ENCODE results near the gene FMNL3. TPM values are rescaled to one million over a fixed set of nuclear protein-coding genes. Genes with fewer than 3 reads are reported as not detected.
A peak's percentile ranks its signal among the peaks of the same experiment; 100 is the strongest.

Gene FMNL3
- total and polyA plus RNA-seq, 2 of the 13 experiments (the other 11 are each of a cell fraction or from before 2014, with no cell fraction given) = 0.44 to 1.1 TPM

DNA sequence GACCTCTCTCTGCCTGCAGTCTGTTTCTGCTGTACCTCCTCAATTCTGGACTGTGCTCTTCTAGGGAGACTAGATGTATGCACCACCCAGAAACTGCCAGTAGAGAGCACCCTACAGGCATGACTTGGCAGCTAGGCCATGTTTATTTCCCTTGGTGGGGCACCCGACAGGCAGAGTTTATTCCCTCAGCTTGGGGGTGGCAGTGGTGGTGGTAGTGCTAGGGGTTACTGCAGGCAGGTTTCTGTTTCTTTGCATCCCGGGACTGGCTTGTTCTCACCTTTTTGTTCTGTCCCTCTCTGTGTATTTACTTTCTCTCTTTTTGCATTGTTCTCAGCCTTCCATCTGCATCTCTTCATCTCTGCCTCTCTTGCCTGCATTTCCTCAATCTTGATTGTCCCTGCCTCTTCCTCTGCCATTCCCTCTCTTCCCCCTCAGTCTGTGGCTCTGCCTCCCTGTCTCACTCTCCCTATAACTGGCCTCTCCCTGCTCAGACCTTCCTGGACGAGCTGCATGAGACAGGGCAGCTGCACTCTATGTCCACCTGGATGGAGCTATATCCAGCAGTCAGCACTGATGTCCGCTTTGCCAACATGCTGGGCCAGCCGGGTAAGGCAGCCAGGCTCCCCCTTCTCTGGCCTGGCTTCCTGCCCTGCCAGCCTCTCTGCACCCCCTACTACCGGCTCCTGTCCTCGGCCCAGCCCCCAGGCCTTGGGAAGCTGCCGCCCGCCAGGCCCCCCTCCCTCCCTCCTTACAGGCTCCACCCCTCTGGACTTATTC is 70.0 kb downstream of the FMNL3 start (continued):
- TF ChIP-seq, protein P1, sequence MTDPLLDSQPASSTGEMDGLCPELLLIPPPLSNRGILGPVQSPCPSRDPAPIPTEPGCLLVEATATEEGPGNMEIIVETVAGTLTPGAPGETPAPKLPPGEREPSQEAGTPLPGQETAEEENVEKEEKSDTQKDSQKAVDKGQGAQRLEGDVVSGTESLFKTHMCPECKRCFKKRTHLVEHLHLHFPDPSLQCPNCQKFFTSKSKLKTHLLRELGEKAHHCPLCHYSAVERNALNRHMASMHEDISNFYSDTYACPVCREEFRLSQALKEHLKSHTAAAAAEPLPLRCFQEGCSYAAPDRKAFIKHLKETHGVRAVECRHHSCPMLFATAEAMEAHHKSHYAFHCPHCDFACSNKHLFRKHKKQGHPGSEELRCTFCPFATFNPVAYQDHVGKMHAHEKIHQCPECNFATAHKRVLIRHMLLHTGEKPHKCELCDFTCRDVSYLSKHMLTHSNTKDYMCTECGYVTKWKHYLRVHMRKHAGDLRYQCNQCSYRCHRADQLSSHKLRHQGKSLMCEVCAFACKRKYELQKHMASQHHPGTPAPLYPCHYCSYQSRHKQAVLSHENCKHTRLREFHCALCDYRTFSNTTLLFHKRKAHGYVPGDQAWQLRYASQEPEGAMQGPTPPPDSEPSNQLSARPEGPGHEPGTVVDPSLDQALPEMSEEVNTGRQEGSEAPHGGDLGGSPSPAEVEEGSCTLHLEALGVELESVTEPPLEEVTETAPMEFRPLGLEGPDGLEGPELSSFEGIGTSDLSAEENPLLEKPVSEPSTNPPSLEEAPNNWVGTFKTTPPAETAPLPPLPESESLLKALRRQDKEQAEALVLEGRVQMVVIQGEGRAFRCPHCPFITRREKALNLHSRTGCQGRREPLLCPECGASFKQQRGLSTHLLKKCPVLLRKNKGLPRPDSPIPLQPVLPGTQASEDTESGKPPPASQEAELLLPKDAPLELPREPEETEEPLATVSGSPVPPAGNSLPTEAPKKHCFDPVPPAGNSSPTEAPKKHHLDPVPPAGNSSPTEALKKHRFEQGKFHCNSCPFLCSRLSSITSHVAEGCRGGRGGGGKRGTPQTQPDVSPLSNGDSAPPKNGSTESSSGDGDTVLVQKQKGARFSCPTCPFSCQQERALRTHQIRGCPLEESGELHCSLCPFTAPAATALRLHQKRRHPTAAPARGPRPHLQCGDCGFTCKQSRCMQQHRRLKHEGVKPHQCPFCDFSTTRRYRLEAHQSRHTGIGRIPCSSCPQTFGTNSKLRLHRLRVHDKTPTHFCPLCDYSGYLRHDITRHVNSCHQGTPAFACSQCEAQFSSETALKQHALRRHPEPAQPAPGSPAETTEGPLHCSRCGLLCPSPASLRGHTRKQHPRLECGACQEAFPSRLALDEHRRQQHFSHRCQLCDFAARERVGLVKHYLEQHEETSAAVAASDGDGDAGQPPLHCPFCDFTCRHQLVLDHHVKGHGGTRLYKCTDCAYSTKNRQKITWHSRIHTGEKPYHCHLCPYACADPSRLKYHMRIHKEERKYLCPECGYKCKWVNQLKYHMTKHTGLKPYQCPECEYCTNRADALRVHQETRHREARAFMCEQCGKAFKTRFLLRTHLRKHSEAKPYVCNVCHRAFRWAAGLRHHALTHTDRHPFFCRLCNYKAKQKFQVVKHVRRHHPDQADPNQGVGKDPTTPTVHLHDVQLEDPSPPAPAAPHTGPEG (CRISPR knock-in tag; IDR thresholded peaks at IDR 0.05) = no peak
- no peak for TF ChIP-seq ASH2L (IDR thresholded peaks at IDR 0.05; ENCODE audit: insufficient read length, low read depth, low read length)
- TF ChIP-seq MAFG (CRISPR knock-in tag; IDR thresholded peaks at IDR 0.05) = no peak
- TF ChIP-seq FOXA3 (CRISPR knock-in tag; IDR thresholded peaks at IDR 0.05) = peak; percentile 29; the same call in 1 of the 2 replicates
- TF ChIP-seq, protein P2, sequence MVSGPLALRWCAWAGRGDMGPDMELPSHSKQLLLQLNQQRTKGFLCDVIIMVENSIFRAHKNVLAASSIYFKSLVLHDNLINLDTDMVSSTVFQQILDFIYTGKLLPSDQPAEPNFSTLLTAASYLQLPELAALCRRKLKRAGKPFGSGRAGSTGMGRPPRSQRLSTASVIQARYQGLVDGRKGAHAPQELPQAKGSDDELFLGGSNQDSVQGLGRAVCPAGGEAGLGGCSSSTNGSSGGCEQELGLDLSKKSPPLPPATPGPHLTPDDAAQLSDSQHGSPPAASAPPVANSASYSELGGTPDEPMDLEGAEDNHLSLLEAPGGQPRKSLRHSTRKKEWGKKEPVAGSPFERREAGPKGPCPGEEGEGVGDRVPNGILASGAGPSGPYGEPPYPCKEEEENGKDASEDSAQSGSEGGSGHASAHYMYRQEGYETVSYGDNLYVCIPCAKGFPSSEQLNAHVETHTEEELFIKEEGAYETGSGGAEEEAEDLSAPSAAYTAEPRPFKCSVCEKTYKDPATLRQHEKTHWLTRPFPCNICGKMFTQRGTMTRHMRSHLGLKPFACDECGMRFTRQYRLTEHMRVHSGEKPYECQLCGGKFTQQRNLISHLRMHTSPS (CRISPR knock-in tag; IDR thresholded peaks at IDR 0.05; ENCODE audit: low read depth) = no peak
- TF ChIP-seq IRF2 (CRISPR knock-in tag; IDR thresholded peaks at IDR 0.05) = 0 out of 2 replicates have a peak, but pooled peaks have one; percentile 24
- TF ChIP-seq STAG1 (CRISPR knock-in tag; IDR thresholded peaks at IDR 0.05) = peak; percentile 69
- TF ChIP-seq ZFY (CRISPR knock-in tag; IDR thresholded peaks at IDR 0.05) = 0 out of 2 replicates have a peak, but pooled peaks have one; percentile 21
- TF ChIP-seq NFE2L2 (IDR thresholded peaks at IDR 0.05; ENCODE audit: low read length) = peak; percentile 48
- TF ChIP-seq ZNF841 (CRISPR knock-in tag; IDR thresholded peaks at IDR 0.05; ENCODE audit: borderline replicate concordance) = no peak
- TF ChIP-seq TOE1 (CRISPR knock-in tag; IDR thresholded peaks at IDR 0.05) = no peak
- TF ChIP-seq, protein P3, sequence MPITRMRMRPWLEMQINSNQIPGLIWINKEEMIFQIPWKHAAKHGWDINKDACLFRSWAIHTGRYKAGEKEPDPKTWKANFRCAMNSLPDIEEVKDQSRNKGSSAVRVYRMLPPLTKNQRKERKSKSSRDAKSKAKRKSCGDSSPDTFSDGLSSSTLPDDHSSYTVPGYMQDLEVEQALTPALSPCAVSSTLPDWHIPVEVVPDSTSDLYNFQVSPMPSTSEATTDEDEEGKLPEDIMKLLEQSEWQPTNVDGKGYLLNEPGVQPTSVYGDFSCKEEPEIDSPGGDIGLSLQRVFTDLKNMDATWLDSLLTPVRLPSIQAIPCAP (CRISPR knock-in tag; IDR thresholded peaks at IDR 0.05; ENCODE audit: low read depth) = no peak
- TF ChIP-seq SRSF4 (IDR thresholded peaks at IDR 0.05; ENCODE audit: low read depth, low read length, poor library complexity, severe bottlenecking) = no peak
- TF ChIP-seq, protein P4, sequence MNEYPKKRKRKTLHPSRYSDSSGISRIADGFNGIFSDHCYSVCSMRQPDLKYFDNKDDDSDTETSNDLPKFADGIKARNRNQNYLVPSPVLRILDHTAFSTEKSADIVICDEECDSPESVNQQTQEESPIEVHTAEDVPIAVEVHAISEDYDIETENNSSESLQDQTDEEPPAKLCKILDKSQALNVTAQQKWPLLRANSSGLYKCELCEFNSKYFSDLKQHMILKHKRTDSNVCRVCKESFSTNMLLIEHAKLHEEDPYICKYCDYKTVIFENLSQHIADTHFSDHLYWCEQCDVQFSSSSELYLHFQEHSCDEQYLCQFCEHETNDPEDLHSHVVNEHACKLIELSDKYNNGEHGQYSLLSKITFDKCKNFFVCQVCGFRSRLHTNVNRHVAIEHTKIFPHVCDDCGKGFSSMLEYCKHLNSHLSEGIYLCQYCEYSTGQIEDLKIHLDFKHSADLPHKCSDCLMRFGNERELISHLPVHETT (CRISPR knock-in tag; conservative IDR thresholded peaks at IDR 0.05) = no peak
- TF ChIP-seq SMC3 (IDR thresholded peaks at IDR 0.05; ENCODE audit: low read length) = peak; percentile 75
